ENCODE measurements around the gene CHMP4B.
A peak's percentile ranks its signal among the peaks of the same experiment; 100 is the strongest.
"Not testable (repeated sequence)": the region's sequence is repeated elsewhere in the genome, so short reads cannot be mapped to it uniquely, and the experiment has no call there.

CHMP4B gene

GRCh38 chr20:33789109-33789857, 21.9 kb upstream of the CHMP4B start:
- peak overlapping the region; percentile 78 for H3K27ac ChIP-seq (ENCODE audit: low read depth, low read length)
- H3K4me3 ChIP-seq (ENCODE audit: low read depth, low read length): no peak overlapping the region
- no peak overlapping the region for H2AFZ ChIP-seq (ENCODE audit: low read length, unreplicated experiment)

GRCh38 chr20:33789858-33790182, 21.3 kb upstream of the CHMP4B start:
- peaks cover 20% of the 10 kb centered on the region for H3K4me1 ChIP-seq (ENCODE audit: control insufficient read depth, insufficient read depth, low read length, unreplicated experiment)
- H3K79me2 ChIP-seq (ENCODE audit: control insufficient read depth, insufficient read depth, low read length, unreplicated experiment): no peaks in the 10 kb centered on the region
- H3K36me3 ChIP-seq (ENCODE audit: insufficient read depth, low read length): no peaks in the 10 kb centered on the region
- no peak overlapping the region for H3K27ac ChIP-seq (ENCODE audit: low read depth, low read length)
- no peaks in the 10 kb centered on the region for H3K27me3 ChIP-seq (ENCODE audit: insufficient read depth, low read length)
- H2AFZ ChIP-seq (ENCODE audit: low read length, unreplicated experiment): no peak overlapping the region
- H3K4me3 ChIP-seq (ENCODE audit: low read depth, low read length): no peak overlapping the region

More at GRCh38 chr20:33789109-33789857, 21.9 kb upstream of the CHMP4B start:
- H3K79me2 ChIP-seq (ENCODE audit: control insufficient read depth, insufficient read depth, low read length, unreplicated experiment): no peaks in the 10 kb centered on the region
- H3K36me3 ChIP-seq (ENCODE audit: insufficient read depth, low read length): no peaks in the 10 kb centered on the region
- no peaks in the 10 kb centered on the region for H3K27me3 ChIP-seq (ENCODE audit: insufficient read depth, low read length)
- peaks cover 20% of the 10 kb centered on the region for H3K4me1 ChIP-seq (ENCODE audit: control insufficient read depth, insufficient read depth, low read length, unreplicated experiment)

- no peaks in the 10 kb centered on the region for H3K36me3 ChIP-seq (ENCODE audit: insufficient read depth, low read length)
- peaks cover 20% of the 10 kb centered on the region for H3K4me1 ChIP-seq (ENCODE audit: control insufficient read depth, insufficient read depth, low read length, unreplicated experiment)
- H3K27ac ChIP-seq (ENCODE audit: low read depth, low read length): no peak overlapping the region
- H3K79me2 ChIP-seq (ENCODE audit: control insufficient read depth, insufficient read depth, low read length, unreplicated experiment): no peaks in the 10 kb centered on the region
- no peak overlapping the region for H2AFZ ChIP-seq (ENCODE audit: low read length, unreplicated experiment)
- H3K4me3 ChIP-seq (ENCODE audit: low read depth, low read length): no peak overlapping the region
- no peaks in the 10 kb centered on the region for H3K27me3 ChIP-seq (ENCODE audit: insufficient read depth, low read length)
These were observed 20.6 kb upstream of the CHMP4B start for GRCh38 chr20:33790566-33790965.

GRCh38 chr20:33791021-33791420, 20.1 kb upstream of the CHMP4B start:
- Histone ChIP-seq H3K79me2 (ENCODE audit: control insufficient read depth, insufficient read depth, low read length, unreplicated experiment) (no peaks in the 10 kb centered on the region), H3K4me3 (ENCODE audit: low read depth, low read length) (no peak overlapping the region), H3K36me3 (ENCODE audit: insufficient read depth, low read length) (no peaks in the 10 kb centered on the region), H2AFZ (ENCODE audit: low read length, unreplicated experiment) (no peak overlapping the region), H3K27me3 (ENCODE audit: insufficient read depth, low read length) (no peaks in the 10 kb centered on the region), H3K27ac (ENCODE audit: low read depth, low read length) (no peak overlapping the region), H3K4me1 (ENCODE audit: control insufficient read depth, insufficient read depth, low read length, unreplicated experiment) (peaks cover 20% of the 10 kb centered on the region)

GRCh38 chr20:33791540-33791939, 19.6 kb upstream of the CHMP4B start:
- no peaks in the 10 kb centered on the region for H3K36me3 ChIP-seq (ENCODE audit: insufficient read depth, low read length)
- H3K27me3 ChIP-seq (ENCODE audit: insufficient read depth, low read length): no peaks in the 10 kb centered on the region
- H2AFZ ChIP-seq (ENCODE audit: low read length, unreplicated experiment): no peak overlapping the region
- H3K79me2 ChIP-seq (ENCODE audit: control insufficient read depth, insufficient read depth, low read length, unreplicated experiment): no peaks in the 10 kb centered on the region
- peaks cover 20% of the 10 kb centered on the region for H3K4me1 ChIP-seq (ENCODE audit: control insufficient read depth, insufficient read depth, low read length, unreplicated experiment)
- H3K27ac ChIP-seq (ENCODE audit: low read depth, low read length): no peak overlapping the region
- H3K4me3 ChIP-seq (ENCODE audit: low read depth, low read length): no peak overlapping the region

- Histone ChIP-seq H3K27me3 (ENCODE audit: insufficient read depth, low read length) (no peaks in the 10 kb centered on the region), H3K27ac (ENCODE audit: low read depth, low read length) (no peak overlapping the region), H2AFZ (ENCODE audit: low read length, unreplicated experiment) (no peak overlapping the region), H3K79me2 (ENCODE audit: control insufficient read depth, insufficient read depth, low read length, unreplicated experiment) (no peaks in the 10 kb centered on the region), H3K4me1 (ENCODE audit: control insufficient read depth, insufficient read depth, low read length, unreplicated experiment) (peaks cover 20% of the 10 kb centered on the region), H3K4me3 (ENCODE audit: low read depth, low read length) (no peak overlapping the region), H3K36me3 (ENCODE audit: insufficient read depth, low read length) (no peaks in the 10 kb centered on the region)
These were observed 19.1 kb upstream of the CHMP4B start for GRCh38 chr20:33791959-33792597.

GRCh38 chr20:33792598-33792989, 18.6 kb upstream of the CHMP4B start:
- H3K79me2 ChIP-seq (ENCODE audit: control insufficient read depth, insufficient read depth, low read length, unreplicated experiment); H3K27ac ChIP-seq (ENCODE audit: low read depth, low read length); H3K36me3 ChIP-seq (ENCODE audit: insufficient read depth, low read length); H3K27me3 ChIP-seq (ENCODE audit: insufficient read depth, low read length); H2AFZ ChIP-seq (ENCODE audit: low read length, unreplicated experiment); H3K4me3 ChIP-seq (ENCODE audit: low read depth, low read length): not testable (repeated sequence)
- H3K4me1 ChIP-seq (ENCODE audit: control insufficient read depth, insufficient read depth, low read length, unreplicated experiment): peaks cover 20% of the 10 kb centered on the region

- Histone ChIP-seq H2AFZ (ENCODE audit: low read length, unreplicated experiment) (no peak overlapping the region), H3K79me2 (ENCODE audit: control insufficient read depth, insufficient read depth, low read length, unreplicated experiment) (no peaks in the 10 kb centered on the region), H3K36me3 (ENCODE audit: insufficient read depth, low read length) (no peaks in the 10 kb centered on the region), H3K27me3 (ENCODE audit: insufficient read depth, low read length) (no peaks in the 10 kb centered on the region), H3K27ac (ENCODE audit: low read depth, low read length) (no peak overlapping the region), H3K4me3 (ENCODE audit: low read depth, low read length) (no peak overlapping the region), H3K4me1 (ENCODE audit: control insufficient read depth, insufficient read depth, low read length, unreplicated experiment) (peaks cover 20% of the 10 kb centered on the region)
These were observed 17.9 kb upstream of the CHMP4B start for GRCh38 chr20:33793011-33793931.

- H3K36me3 ChIP-seq (ENCODE audit: insufficient read depth, low read length): no peaks in the 10 kb centered on the region
- H3K4me3 ChIP-seq (ENCODE audit: low read depth, low read length): no peak overlapping the region
- no peak overlapping the region for H3K27ac ChIP-seq (ENCODE audit: low read depth, low read length)
- no peak overlapping the region for H2AFZ ChIP-seq (ENCODE audit: low read length, unreplicated experiment)
- H3K27me3 ChIP-seq (ENCODE audit: insufficient read depth, low read length): no peaks in the 10 kb centered on the region
- H3K4me1 ChIP-seq (ENCODE audit: control insufficient read depth, insufficient read depth, low read length, unreplicated experiment): no peaks in the 10 kb centered on the region
- H3K79me2 ChIP-seq (ENCODE audit: control insufficient read depth, insufficient read depth, low read length, unreplicated experiment): no peaks in the 10 kb centered on the region
These were observed 14.8 kb upstream of the CHMP4B start for GRCh38 chr20:33796263-33796906.

- Histone ChIP-seq H2AFZ (ENCODE audit: low read length, unreplicated experiment) (no peak overlapping the region), H3K79me2 (ENCODE audit: control insufficient read depth, insufficient read depth, low read length, unreplicated experiment) (no peaks in the 10 kb centered on the region), H3K4me1 (ENCODE audit: control insufficient read depth, insufficient read depth, low read length, unreplicated experiment) (no peaks in the 10 kb centered on the region), H3K27me3 (ENCODE audit: insufficient read depth, low read length) (no peaks in the 10 kb centered on the region), H3K36me3 (ENCODE audit: insufficient read depth, low read length) (no peaks in the 10 kb centered on the region), H3K27ac (ENCODE audit: low read depth, low read length) (no peak overlapping the region), H3K4me3 (ENCODE audit: low read depth, low read length) (no peak overlapping the region)
These were observed 14.1 kb upstream of the CHMP4B start for GRCh38 chr20:33796907-33797544.

Data from ACC112 (cell line).